ENCODE data around the gene SURF6.
"Not testable (repeated sequence)": the region's sequence is repeated elsewhere in the genome, so short reads cannot be mapped to it uniquely, and the experiment has no call there.

SURF6 gene

DNA sequence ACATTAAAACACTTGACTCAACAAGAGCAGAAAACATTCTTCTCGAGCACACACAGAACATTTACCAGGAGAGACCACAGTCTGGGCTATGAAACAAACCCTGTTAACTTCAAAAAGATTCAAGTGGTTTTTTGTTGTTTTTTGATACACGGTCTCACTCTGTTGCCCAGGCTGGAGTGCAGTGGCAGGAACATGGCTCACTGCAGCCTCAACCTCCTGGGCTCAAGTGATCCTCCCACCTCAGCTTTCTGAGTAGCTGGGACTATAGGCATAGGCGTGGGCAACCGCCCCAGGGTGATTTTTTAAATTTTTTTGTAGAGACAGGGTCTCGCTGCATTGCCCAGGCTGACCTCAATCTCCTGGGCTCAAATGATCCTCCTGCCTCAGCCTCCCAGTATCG, 9.0 kb downstream of the SURF6 start:
- DNase-seq (ENCODE audit: low spot score) = not testable (repeated sequence)

GRCh38 chr9:133323991-133324703, 11.8 kb downstream of the SURF6 start:
- no peak for DNase-seq (ENCODE audit: low spot score)

GRCh38 chr9:133323211-133323610, 12.8 kb downstream of the SURF6 start:
- no peak for DNase-seq (ENCODE audit: low spot score)

DNA sequence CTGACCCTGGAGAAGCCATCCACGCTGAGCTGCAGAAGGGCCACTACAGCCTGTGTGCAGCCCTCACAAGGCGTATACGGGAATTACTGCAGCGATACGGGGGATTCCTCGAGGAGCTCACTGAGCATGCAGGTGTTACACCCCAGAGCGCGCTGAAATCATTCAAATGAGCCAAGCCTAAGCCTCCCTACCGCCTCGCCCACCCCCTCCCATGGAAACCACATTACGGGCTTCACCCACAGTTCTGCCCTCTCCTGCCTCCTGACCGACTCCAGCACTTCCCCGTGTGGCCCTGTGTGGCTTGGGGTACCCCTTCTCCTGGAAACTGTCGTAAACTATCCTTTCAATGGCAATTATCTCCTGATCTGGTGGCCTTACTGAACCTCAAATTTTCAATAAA, 13.3 kb downstream of the SURF6 start:
- DNase-seq (ENCODE audit: low spot score) = no peak

DNA sequence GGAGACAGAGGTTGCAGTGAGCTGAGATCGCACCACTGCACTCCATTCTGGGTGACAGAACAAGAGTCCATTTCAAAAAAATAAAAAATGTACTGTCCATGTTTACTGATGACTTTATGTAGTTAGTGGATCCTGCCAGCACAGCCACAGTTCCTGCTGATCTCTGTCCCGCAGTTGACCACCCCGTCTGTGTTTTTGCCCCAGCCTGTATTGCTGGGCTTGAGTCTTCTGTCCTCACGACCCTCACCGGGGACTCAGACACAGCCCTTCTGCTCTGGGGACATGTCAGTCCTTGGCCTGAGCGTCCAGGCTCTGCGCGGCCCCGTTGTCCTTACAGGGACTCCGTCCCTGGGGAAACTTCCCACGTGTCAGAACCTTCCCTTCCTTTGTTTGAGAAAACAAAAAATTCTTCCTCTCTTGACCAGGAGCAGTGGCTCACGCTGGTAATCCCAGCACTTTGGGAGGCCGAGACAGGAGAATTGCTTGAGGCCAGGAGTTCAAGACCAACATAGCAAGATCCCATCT, 14.5 kb downstream of the SURF6 start:
- DNase-seq (ENCODE audit: low spot score) = no peak

DNA sequence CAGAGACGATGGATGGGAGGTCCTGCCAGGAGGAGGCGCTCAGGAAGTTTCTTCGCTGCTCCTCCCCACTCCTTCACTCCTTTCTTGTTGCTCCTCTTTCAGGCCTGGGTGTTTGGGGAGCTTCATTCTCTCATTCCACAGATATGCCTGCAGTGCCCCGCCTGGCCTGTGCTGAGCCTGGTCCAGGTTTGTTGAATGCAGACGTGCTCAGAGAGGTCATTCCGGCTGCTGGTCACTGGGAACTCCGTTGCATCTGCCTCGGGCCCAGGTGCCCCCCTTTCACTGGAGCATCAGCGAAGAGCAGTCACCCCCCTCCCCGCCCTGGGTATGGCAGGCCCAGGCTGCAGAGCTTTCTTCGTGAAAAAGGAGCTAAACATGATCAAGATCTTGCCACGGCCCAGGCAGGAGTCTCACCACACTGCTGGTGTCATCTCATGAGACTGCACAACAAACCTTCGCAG, 15.5 kb downstream of the SURF6 start:
- DNase-seq (ENCODE audit: low spot score) = no peak

- DNase-seq (ENCODE audit: low spot score) = not testable (repeated sequence)
Measured at GRCh38 chr9:133317551-133317950, 18.4 kb downstream of the SURF6 start.

GRCh38 chr9:133315997-133316396, 20.0 kb downstream of the SURF6 start:
- no peak for DNase-seq (ENCODE audit: low spot score)

DNA sequence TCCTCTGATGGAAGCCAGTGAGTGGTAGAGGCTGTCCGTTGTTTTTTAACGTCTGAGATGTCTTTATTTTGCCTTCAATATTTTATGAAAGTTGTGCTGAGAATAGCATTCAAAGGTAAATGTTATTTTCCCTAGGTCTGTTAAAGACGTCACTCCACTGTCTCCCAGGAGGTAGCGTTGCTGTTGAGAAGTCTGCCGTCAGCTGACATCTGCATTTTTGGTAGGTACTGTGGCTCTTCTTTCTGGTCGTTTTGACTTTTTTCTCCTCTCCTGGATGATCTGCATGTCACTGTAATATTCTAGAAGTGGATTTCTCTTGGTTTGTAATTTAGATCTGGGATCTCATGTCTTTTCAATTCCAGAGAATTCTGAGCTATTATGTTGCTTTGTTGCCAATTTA, 26.4 kb downstream of the SURF6 start:
- DNase-seq (ENCODE audit: low spot score) = no peak

DNA sequence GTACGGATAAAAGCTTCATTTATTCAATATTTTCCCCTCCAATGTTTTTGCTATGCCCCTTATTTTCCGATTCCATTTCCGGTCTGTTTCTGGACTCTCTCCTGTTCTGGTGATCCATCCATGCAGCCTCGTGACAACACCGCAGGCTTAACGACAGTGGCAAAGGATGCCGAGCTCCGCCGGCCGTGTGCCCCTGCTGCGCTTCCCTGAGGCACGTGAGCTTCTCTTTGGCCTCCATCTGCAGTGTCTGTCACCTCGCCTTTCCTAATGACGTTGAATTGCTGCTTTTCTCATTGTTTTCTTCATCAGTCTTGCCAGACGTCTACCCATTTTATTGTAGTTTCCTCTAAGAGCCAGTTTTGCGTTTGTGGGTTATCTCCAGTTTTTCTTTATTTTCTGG, 28.7 kb downstream of the SURF6 start:
- peak; percentile 18 for DNase-seq (ENCODE audit: low spot score)

DNA sequence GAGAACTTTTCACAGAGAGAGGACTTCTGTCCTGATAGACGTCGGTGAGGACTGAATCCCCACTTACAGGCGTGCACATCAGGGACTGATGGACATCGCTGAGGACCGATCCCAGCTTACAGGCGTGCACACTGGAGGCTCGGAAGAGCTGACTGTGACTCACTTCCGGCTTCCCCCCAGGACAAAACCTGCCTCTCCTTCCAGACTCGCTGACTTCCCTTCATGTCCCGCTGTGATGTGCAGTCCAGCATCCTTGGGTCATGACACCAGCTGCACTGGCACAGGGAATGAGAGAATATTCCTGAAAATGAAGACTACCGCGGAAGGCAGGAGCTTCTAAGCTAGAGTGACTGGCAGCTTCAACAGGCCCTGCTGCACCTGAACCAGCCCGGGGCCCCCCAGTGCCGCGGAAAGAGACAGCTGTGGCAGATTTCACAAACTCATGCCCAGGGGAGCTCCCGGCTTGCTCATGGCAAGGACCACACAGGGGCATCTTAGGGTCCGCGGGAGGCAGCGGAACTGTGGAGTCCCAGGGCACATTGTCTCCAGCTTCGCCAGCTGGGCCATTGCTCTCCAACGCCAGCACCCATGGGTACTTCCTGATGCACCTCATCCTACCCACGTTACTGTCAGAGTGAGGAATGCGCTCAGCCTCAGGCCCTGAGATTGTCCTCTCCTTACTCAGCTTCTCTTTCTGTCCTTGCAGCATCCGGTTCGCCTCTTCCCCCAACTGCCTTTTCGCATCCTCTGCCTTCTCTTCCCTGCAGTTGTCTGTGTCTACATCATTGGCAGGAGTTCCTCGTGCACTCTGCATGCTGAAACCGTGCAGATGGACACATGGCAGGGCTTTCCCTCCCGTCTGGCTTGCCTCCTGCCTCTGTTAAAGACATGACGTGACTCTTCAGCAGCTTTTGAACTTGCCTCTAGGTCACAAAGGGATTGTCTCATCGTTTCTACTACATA, 29.5 kb downstream of the SURF6 start:
- DNase-seq (ENCODE audit: low spot score) = peak; percentile 46

DNA sequence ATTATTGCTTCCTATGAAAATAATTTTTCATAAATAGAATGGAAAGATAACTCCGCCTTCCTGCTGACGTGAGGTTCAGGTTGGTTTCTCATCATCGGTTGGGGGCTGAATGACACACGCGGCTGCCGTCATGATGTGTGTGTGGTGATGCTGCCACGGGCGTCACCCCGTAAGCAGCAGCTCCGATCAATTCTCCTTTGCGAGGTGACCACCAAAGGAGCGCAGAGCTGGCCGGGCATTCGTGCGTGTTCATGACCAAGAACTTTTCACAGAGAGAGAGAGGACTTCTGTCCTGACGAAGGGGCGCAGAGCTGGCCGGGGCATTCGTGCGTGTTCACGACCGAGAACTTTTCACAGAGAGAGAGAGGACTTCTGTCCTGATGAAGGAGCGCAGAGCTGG, 30.3 kb downstream of the SURF6 start:
- no peak for DNase-seq (ENCODE audit: low spot score)

DNA sequence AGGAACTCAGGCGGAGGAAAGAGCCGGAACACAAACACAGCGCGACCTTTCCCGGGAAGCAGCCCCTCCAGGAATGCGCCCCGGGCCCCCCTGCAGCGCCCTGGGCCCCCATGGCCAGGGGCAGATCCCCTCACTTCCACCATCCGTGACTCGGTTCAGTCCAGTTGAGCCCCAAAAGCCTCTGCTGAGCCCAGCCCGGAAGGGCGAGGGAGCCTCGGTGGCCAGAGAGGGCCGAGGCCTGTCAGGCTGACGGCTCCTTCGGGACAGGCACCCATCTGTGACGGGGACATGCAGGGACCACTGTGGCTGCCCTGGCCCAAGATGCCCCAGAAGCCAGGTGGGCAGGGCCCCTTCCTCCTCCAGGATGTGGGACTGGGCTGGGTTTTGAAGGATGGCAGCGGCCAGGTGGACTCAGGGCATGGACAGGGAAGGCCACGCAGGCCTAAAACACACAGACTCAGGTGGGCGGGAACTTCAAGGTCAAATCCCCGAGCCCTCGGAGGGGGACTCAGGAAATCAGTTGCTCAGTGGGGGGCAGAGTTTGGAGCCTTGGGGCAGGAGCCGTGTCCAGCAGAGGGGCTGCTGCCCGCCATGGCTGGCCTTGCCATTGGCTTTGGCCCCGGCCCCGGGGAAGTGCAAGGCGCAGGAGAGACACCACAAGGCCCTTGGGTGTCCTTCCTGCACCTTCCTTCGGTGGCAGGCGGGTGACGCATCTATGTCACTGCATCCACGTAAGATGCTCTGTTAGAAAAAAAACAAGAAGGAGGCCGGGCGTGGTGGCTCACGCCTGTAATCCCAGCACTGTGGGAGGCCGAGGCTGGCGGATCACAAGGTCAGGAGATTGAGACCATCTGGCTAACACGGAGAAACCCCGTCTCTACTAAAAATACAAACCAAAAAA, 31.3 kb downstream of the SURF6 start:
- no peak for DNase-seq (ENCODE audit: low spot score)

GRCh38 chr9:133304158-133304470, 31.9 kb downstream of the SURF6 start:
- no peak for DNase-seq (ENCODE audit: low spot score)

- DNase-seq (ENCODE audit: low spot score) = no peak
Measured at GRCh38 chr9:133303266-133304157, 32.5 kb downstream of the SURF6 start.

- DNase-seq (ENCODE audit: low spot score) = no peak
Measured at GRCh38 chr9:133301253-133302230, 34.4 kb downstream of the SURF6 start.

DNA sequence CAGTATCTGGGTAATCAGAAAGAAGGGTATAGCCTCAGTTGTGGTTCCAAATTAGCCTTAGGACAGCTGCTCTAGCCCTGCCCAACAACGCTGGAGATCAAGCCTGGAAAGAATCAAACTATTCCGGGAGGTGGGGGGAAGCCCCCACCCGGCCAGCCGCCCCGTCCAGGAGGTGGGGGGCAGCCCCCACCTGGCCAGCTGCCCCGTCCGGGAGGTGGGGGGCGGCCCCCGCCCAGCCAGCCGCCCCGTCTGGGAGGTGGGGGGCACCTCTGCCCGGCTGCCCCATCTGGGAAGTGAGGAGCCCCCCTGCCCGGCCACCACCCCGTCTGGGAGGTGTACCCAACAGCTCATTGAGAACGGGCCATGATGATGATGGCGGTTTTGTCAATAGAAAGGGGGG, 36.0 kb downstream of the SURF6 start:
- DNase-seq (ENCODE audit: low spot score) = not testable (repeated sequence)

- no peak for DNase-seq (ENCODE audit: low spot score)
Measured at GRCh38 chr9:133294257-133294656, 41.7 kb downstream of the SURF6 start.

DNA sequence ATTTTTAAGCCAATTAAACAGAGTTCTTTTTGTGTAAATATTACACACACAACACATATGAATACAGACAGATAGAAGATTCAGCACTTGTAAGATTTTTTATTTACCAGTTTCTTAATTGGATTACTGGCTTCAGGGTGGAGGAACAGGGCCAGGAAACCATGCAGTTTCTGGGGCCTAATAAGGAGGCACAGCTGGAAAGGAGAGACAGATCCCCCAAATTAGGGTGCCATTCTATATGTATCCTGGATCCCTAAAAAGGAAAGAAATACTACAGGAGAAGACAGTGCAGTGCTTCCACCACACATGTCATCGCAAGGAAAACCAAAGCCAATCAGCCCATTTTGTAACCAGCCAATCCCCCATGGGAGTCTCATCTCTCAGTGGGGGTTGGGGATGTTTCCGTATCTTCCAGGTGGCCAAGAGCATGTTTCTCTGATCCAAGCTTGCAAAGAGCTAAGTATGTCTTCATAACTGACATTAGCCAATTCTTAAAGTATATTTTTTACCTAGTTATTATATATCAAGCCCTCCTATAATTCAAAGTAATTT, 45.2 kb downstream of the SURF6 start:
- no peak for DNase-seq (ENCODE audit: low spot score)

All from AG08395 (cell line).